Subcutaneous abdominal adipose tissue (tissue), 5 donors: ENCODE measurements around the gene RRM1.
A peak's percentile ranks its signal among the peaks of the same experiment; 100 is the strongest.

ENCODE experiments used
- H3K27ac ChIP-seq: one replicate; pipeline ENCODE4 v1.7.0; 2013; ENCODE audit warnings: low read depth, mild to moderate bottlenecking, inconsistent platforms, low read length, moderate library complexity
- H3K27me3 ChIP-seq, 5 donors: one replicate each; pipeline ENCODE4 v1.7.0; 2013; ENCODE audit warnings: low read length in 5 of 5, inconsistent platforms in 1 of 5; ENCODE audit not compliant: control insufficient read depth in 5 of 5, insufficient read depth in 4 of 5
- H3K36me3 ChIP-seq, 5 donors: one replicate each; pipeline ENCODE4 v1.7.0; 2013; ENCODE audit warnings: low read length in 5 of 5; ENCODE audit not compliant: control insufficient read depth in 5 of 5, insufficient read depth in 5 of 5
- H3K4me1 ChIP-seq, 5 donors: one replicate each; pipeline ENCODE4 v1.7.0; 2013; ENCODE audit warnings: low read length in 5 of 5, mild to moderate bottlenecking in 3 of 5, moderate library complexity in 1 of 5; ENCODE audit not compliant: control insufficient read depth in 5 of 5, insufficient read depth in 5 of 5
- H3K4me3 ChIP-seq, 5 donors: one replicate each; pipeline ENCODE4 v1.7.0; 2013; ENCODE audit warnings: low read length in 5 of 5, low read depth in 1 of 5
- H3K9ac ChIP-seq, 5 donors: one replicate each; pipeline ENCODE4 v1.7.0; 2013; ENCODE audit warnings: low read length in 5 of 5, mild to moderate bottlenecking in 4 of 5, moderate library complexity in 3 of 5
- H3K9me3 ChIP-seq, 5 donors: one replicate each; pipeline ENCODE4 v1.7.0; 2013; ENCODE audit warnings: low read length in 5 of 5; ENCODE audit not compliant: control insufficient read depth in 5 of 5
- donor health status: healthy.
- donor health status: healthy.
- donor health status: healthy.
- donor health status: healthy.
- donor health status: healthy.

Gene RRM1

DNA sequence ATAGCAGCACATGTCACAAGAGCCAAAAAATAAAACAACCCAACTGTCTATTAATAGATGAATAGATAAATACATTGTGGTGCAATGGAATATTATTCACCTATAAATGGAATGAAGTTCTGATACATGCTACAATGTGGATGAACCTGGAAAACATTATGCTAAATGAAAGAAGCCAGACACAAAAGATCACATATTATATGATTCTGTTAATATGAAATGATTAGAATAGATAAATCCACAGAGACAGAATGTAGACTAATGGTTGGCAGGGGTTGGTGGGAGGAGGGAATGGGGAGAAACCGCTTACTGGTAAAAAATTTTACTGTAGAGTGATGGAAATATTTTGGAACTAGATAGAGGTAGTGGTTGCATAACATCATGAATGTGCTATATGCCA, 32.9 kb upstream of the RRM1 start:
- Histone ChIP-seq H3K27ac (no peak overlapping the region), H3K27me3 (no peaks in the 10 kb centered on the region), H3K9ac (no peak overlapping the region), H3K4me1 (peaks cover 2 to 29% (median 19%) of the 10 kb centered on the region in 5 donors), H3K4me3 (no peak overlapping the region), H3K9me3 (no peaks in the 10 kb centered on the region), H3K36me3 (peaks cover 18 to 29% (median 22%) of the 10 kb centered on the region in 5 donors)

DNA sequence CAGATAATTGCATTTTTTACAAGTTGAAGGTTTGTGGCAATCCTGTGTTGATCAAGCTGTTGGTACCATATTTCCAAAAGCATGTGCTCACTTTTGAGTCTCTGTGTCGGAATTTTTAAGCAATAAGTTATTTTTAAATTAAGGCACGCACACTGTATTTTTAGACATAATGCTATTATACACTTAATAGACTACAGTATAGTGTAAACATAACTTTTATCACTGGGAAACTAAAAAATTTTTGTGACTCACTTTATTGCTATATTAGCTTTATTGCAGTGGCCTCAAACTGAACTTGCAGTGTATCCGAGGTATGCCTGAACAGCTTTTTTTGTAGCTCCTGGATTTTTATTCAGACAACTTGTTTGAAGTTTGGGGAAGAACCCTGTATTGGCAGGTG, 31.3 kb upstream of the RRM1 start:
- Histone ChIP-seq H3K9ac (no peak overlapping the region), H3K36me3 (peaks cover 16 to 26% (median 22%) of the 10 kb centered on the region in 5 donors), H3K4me1 (peaks cover 3 to 30% (median 22%) of the 10 kb centered on the region in 5 donors), H3K9me3 (no peaks in the 10 kb centered on the region), H3K27me3 (no peaks in the 10 kb centered on the region), H3K4me3 (no peak overlapping the region), H3K27ac (no peak overlapping the region)

DNA sequence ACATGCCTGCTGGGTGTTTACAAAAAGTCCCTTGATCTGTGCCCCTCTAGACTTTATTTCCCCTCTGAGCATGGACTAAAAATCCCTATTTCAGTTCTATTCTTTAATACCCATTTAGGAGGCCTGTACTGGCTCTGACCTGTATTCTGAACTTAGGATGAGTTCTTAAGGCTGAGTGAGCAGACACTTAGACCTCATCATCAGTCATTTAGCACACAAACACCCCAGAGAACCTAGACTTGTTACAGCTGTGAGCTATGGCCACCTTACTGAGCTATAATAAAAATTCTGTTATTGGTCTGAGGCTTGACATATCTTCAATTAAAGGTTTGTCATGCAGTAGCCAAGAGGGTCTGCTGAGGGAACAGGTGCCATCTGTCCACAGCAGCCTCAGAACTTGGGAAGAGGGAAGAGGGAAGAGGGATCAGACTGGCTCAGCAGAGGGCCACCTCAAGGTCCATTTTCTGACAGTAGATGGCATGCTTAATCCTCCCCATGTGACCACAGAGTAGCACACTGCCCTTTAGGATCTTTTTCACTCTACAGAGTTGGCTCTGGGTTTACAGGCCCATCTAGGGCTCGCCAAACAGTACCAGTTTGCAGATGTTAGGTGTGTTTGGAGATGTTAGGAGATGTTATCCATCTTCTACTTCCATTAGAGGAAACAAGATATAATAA, 30.2 kb upstream of the RRM1 start:
- peaks cover 14 to 22% (median 18%) of the 10 kb centered on the region in 5 donors for H3K36me3 ChIP-seq
- no peak overlapping the region for H3K9ac ChIP-seq
- no peak overlapping the region for H3K27ac ChIP-seq
- no peaks in the 10 kb centered on the region for H3K9me3 ChIP-seq
- H3K4me3 ChIP-seq, result no peak overlapping the region
- H3K27me3 ChIP-seq, result no peaks in the 10 kb centered on the region
- H3K4me1 ChIP-seq, result peaks cover 3 to 29% (median 22%) of the 10 kb centered on the region in 5 donors

DNA sequence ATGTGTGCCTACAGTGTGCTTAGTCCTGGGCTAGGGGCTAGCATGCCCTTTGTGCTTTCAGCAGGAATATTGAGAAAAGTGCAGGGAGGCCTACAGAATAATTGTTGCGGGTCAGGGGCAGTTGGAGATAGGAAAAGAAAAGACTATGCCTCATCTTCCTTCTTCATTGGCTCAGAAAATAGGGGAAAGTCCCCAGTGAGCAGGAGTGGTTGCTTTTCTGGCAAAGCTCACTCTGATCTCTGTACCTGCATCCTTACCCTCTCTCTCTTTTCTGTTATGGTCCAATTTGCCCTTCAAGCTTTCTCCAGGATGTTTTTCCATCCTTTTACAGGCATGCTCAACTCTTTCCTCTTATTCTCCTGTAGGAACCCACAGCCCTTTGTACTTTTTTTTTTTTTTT, 29.5 kb upstream of the RRM1 start:
- Histone ChIP-seq H3K27ac (no peak overlapping the region), H3K9me3 (no peaks in the 10 kb centered on the region), H3K4me1 (peaks cover 3 to 29% (median 22%) of the 10 kb centered on the region in 5 donors), H3K4me3 (no peak overlapping the region), H3K36me3 (peaks cover 8 to 17% (median 12%) of the 10 kb centered on the region in 5 donors), H3K27me3 (no peaks in the 10 kb centered on the region), H3K9ac (no peak overlapping the region)

DNA sequence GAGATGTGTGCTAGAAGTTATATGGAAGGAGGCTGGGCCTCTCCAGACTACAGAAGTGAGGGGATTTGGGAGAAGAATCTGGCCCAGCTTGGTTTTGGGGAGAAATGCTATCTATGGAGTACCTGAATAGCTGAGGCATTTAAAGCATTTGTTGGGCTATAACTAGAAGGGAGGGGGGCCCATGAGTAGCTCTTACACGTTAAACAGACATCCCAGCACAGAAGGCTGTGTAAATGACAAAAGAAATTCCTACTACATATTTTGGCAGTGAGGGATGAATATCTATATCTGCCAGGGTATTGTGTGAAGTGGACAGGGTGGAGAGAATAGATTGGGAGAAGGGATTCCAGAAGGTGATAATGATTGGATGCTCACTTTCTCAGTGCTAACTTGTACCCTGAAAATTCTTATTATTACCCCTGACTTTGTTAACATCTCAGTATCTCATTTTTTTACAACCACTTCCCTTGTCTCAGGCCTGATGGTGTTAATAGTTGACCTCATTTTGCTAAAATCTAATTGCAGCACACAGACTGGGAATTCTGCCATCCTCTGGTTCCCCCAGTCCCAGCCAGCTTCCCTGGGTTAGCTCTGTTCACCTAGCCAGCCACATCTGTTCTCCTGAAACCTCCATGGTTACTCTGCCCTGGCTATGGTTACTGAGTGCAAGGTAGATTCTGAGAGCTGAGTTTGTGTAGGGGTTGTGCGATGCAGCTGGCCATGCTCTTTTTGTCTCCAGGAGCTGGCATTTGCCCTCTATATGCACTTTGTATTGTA, 28.8 kb upstream of the RRM1 start:
- H3K4me3 ChIP-seq, result no peak overlapping the region

DNA sequence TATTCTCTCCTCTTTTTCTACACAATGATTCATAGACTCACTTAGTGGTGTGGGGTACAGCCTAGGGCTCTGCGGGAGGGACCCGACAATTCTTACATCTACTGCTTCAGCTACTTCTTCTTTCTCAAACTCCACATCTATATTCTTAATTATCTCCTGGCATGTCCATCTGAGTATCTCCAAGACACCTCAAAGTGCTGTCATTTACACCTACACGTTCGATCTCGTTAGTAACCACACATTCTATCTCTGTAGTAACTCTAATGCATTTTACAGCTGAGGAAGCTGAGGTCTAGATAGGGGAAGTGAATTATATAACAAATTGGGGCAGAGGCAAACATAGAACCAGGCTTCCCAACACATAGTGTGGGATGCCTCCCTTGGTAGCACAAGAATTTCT, 27.7 kb upstream of the RRM1 start:
- no peaks in the 10 kb centered on the region for H3K27me3 ChIP-seq
- H3K9ac ChIP-seq, result peak overlapping the region in 1 of 5 donors; percentile 31
- H3K4me1 ChIP-seq, result peaks cover 3 to 29% (median 22%) of the 10 kb centered on the region in 5 donors
- no peak overlapping the region for H3K27ac ChIP-seq
- no peaks in the 10 kb centered on the region for H3K9me3 ChIP-seq
- peaks cover 3 to 10% (median 6%) of the 10 kb centered on the region in 5 donors for H3K36me3 ChIP-seq
- no peak overlapping the region for H3K4me3 ChIP-seq

More for the DNA sequence above, 28.8 kb upstream of the RRM1 start:
- H3K36me3 ChIP-seq, result peaks cover 3 to 13% (median 9%) of the 10 kb centered on the region in 5 donors
- H3K9ac ChIP-seq, result no peak overlapping the region
- no peaks in the 10 kb centered on the region for H3K9me3 ChIP-seq
- H3K27me3 ChIP-seq, result no peaks in the 10 kb centered on the region
- H3K27ac ChIP-seq, result no peak overlapping the region
- H3K4me1 ChIP-seq, result peaks cover 3 to 29% (median 22%) of the 10 kb centered on the region in 5 donors

DNA sequence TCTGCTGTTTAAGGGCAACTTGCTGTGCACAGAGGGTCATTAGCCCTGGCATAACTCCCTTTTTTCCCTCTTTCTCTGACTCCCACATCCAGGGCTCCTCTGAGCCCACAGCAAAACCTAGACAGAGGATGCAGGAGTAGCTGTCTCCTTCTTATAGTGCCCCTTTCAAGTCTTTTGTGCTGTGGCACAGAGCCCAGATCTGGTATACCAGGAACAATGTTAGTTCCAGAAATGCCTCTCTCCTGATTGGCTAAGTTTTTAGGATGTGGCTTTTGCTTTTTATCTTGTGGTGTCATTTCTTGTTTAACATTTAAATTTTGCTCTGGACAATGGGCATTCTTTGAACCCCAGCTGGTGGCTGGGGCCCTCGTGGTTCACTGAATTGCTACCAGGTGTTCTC, 25.6 kb upstream of the RRM1 start:
- peaks cover 3 to 15% (median 9%) of the 10 kb centered on the region in 5 donors for H3K36me3 ChIP-seq
- no peak overlapping the region for H3K4me3 ChIP-seq
- no peaks in the 10 kb centered on the region for H3K9me3 ChIP-seq
- peaks cover 3 to 34% (median 27%) of the 10 kb centered on the region in 5 donors for H3K4me1 ChIP-seq
- no peak overlapping the region for H3K9ac ChIP-seq
- H3K27ac ChIP-seq, result no peak overlapping the region
- H3K27me3 ChIP-seq, result no peaks in the 10 kb centered on the region

DNA sequence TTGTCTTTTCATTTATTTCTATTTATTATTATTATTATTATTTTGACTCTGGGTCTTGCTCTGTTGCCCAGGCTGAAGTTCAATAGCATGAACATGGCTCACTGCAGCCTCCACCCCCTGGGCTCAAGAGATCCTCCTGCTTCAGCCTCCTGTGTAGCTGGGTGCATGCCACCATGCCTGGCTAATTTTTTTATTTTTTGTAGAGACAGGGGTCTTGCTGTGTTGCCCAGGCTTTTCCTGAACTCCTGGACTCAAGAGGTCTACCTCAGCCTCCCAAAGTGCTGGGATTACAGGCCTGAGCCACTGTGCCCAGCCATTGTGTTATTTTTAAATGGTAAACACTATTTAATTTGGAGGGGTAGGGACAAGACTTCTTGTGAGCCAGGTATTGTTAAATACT, 23.3 kb upstream of the RRM1 start:
- no peak overlapping the region for H3K9ac ChIP-seq
- H3K4me3 ChIP-seq, result no peak overlapping the region
- peaks cover 3 to 23% (median 17%) of the 10 kb centered on the region in 5 donors for H3K36me3 ChIP-seq
- H3K27ac ChIP-seq, result no peak overlapping the region
- H3K4me1 ChIP-seq, result peaks cover under 1 to 21% (median 11%) of the 10 kb centered on the region in 5 donors
- H3K9me3 ChIP-seq, result no peaks in the 10 kb centered on the region
- H3K27me3 ChIP-seq, result no peaks in the 10 kb centered on the region

DNA sequence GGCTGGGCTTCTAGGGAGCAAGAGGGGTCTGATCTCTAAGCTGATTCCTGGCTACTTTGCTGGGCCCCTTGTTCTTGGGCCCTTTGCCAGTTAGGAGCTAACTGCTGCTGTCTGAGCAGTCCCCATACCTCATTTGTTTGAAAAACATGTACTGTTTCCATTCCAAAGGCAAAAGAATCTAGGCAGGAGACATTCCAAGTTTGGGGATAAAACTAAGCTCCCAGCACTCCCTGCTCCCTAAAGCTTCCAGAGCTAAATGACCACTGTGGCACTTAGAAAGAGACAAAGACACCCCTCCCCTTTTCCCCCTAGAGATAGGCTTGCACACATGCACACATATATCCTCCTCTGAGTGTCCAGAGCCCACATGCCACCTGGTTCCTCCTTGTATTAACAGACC, 22.7 kb upstream of the RRM1 start:
- Histone ChIP-seq H3K9ac (no peak overlapping the region), H3K27me3 (no peaks in the 10 kb centered on the region), H3K27ac (no peak overlapping the region)

DNA sequence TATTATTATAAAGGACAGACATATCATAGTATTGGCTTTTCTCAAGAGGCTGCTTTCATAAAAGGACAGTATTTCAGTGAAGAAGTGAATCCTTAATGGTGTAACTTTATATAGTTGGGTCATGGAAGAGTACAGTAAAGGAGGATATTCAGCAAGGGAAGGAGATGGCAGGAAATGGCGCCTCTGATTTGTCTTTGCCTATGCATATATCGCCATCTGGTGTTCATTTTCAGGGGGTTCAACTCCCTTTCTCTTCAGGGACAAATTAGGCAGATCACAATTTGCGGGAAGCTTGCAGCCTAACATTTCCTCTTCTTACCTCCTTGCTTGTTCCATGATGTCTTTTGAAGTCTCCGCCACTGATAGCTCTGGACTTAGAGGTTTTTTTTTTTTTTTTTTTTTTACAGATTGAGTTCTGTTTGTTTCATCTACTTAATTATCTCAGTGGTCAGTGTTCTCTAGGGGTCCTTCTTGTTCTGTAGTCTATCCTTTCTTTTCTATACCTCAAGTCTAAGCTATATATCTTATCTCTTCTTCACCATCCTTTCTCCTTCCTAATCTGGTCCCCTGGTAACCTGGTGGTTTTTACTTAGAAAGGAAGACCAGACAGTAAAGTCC, 21.8 kb upstream of the RRM1 start:
- Histone ChIP-seq H3K27me3 (no peaks in the 10 kb centered on the region), H3K9ac (no peak overlapping the region), H3K4me3 (no peak overlapping the region), H3K9me3 (no peaks in the 10 kb centered on the region), H3K36me3 (peaks cover 3 to 20% (median 17%) of the 10 kb centered on the region in 5 donors), H3K27ac (no peak overlapping the region), H3K4me1 (peaks cover 0 to 10% (median 7%) of the 10 kb centered on the region in 5 donors)

More for the DNA sequence above, 22.7 kb upstream of the RRM1 start:
- no peaks in the 10 kb centered on the region for H3K9me3 ChIP-seq
- no peak overlapping the region for H3K4me3 ChIP-seq
- peaks cover 3 to 23% (median 17%) of the 10 kb centered on the region in 5 donors for H3K36me3 ChIP-seq
- peaks cover 0 to 15% (median 7%) of the 10 kb centered on the region in 5 donors for H3K4me1 ChIP-seq
